ENCODE results near the gene SPINK9.

SPINK9 gene

GRCh38 chr5:148368299-148368698, 32.9 kb downstream of the SPINK9 start:
- DNase-seq (ENCODE audit: low read depth): no peak

GRCh38 chr5:148372166-148372725, 36.9 kb downstream of the SPINK9 start:
- no peak for DNase-seq (ENCODE audit: low read depth)

- DNase-seq (ENCODE audit: low read depth): no peak
Observed at GRCh38 chr5:148372893-148373292, 37.5 kb downstream of the SPINK9 start.

- peak; percentile 20 for DNase-seq (ENCODE audit: low read depth)
Observed at GRCh38 chr5:148374690-148375360, 39.5 kb downstream of the SPINK9 start.

- no peak for DNase-seq (ENCODE audit: low read depth)
Observed at GRCh38 chr5:148376198-148376597, 40.8 kb downstream of the SPINK9 start.

GRCh38 chr5:148378670-148379069, 43.3 kb downstream of the SPINK9 start:
- no peak for DNase-seq (ENCODE audit: low read depth)

- no peak for DNase-seq (ENCODE audit: low read depth)
Observed at GRCh38 chr5:148379340-148379739, 44.0 kb downstream of the SPINK9 start.

- DNase-seq (ENCODE audit: low read depth): no peak
Observed at GRCh38 chr5:148381906-148382305, 46.5 kb downstream of the SPINK9 start.

GRCh38 chr5:148382961-148383360, 47.6 kb downstream of the SPINK9 start:
- no peak for DNase-seq (ENCODE audit: low read depth)

GRCh38 chr5:148383564-148384379, 48.4 kb downstream of the SPINK9 start, which contains the start of gene FBXO38:
FBXO38 (plus strand) TSS chr5:148383958; CDS start chr5:148394777, 10,819 bp downstream.
- DNase-seq (ENCODE audit: low read depth): peak; percentile 82

GRCh38 chr5:148384380-148384737, 49.0 kb downstream of the SPINK9 start:
- DNase-seq (ENCODE audit: low read depth): no peak

GRCh38 chr5:148385094-148385493, 49.7 kb downstream of the SPINK9 start:
- DNase-seq (ENCODE audit: low read depth): no peak

- DNase-seq (ENCODE audit: low read depth): no peak
Observed at GRCh38 chr5:148386041-148386440, 50.7 kb downstream of the SPINK9 start.

GRCh38 chr5:148387325-148387724, 52.0 kb downstream of the SPINK9 start:
- DNase-seq (ENCODE audit: low read depth): no peak

- DNase-seq (ENCODE audit: low read depth): no peak
Observed at GRCh38 chr5:148388696-148389095, 53.3 kb downstream of the SPINK9 start.
